HepG2 (cell line): Measurements from ENCODE around the gene ZNF433. TPM values are rescaled to one million over a fixed set of nuclear protein-coding genes. Genes with fewer than 3 reads are reported as not detected.

Experiments used
- ATAC-seq: fragments of 200-7000 bp; cut with Tn5 transposase; 3 replicates; pipeline ENCODE4 v1.9.1; 2020; ENCODE audit warnings: mild to moderate bottlenecking, moderate library complexity
- BruUV-seq: library from RNA; stranded (reverse); fragments of 400-500 nt; replicated peaks from 2 replicates; lab custom pipeline; 2021; lab: Mats Ljungman, UMichigan
- CTCF ChIA-PET: fragments of 300-600 bp; formaldehyde crosslinking; extraction: SDS; loops from one replicate; lab custom pipeline; 2021; ENCODE audit warnings: low total read pairs, inconsistent platforms, low intra/inter-chr PET ratio; lab: Yijun Ruan, JAX
- POLR2A ChIA-PET: fragments of 350-600 bp; sonication (Branson Sonifier 250); formaldehyde crosslinking; loops from one replicate; lab custom pipeline; 2020; ENCODE audit warnings: antibody characterized with exemption, inconsistent platforms; lab: Yijun Ruan, JAX
- DNase-seq: peaks from one replicate; pipeline ENCODE4 v3.0.0-alpha.2; 2015; ENCODE audit warnings: low spot score
- FAIRE-seq: peaks from 3 replicates; lab custom pipeline; 2011; peaks lifted over from hg19 to GRCh38; lab: Jason Lieb, UNC
- H2AFZ ChIP-seq: one replicate; pipeline ENCODE4 v1.6.1; 2011; ENCODE audit warnings: low read length, inconsistent platforms
- H3K27ac ChIP-seq: fragments of 300-600 bp; 3 replicates; pipeline ENCODE4 v1.8.0; 2011; ENCODE audit warnings: mixed run types, mild to moderate bottlenecking, mixed read lengths, low read length, inconsistent platforms; ENCODE audit not compliant: insufficient read depth; ENCODE audit errors: extremely low read length
- H3K27me3 ChIP-seq, 2 experiments: fragments of 200-600 bp in 1 of 2; 2 replicates in 1 of 2; 3 replicates in 1 of 2; pipeline versions ENCODE4 v1.6.0 to v1.8.0; 2011; ENCODE audit warnings: low read length in 2 of 2, mild to moderate bottlenecking in 2 of 2, moderate library complexity in 2 of 2, inconsistent platforms in 1 of 2; ENCODE audit not compliant: insufficient read depth in 2 of 2, control insufficient read depth in 1 of 2
- H3K36me3 ChIP-seq, 2 experiments: fragments of 200-600 bp in 1 of 2; replicated peaks in 1 of 2; 2 replicates in 1 of 2; 3 replicates in 1 of 2; pipeline versions ENCODE4 v1.5.1 to v1.8.0; 2011; ENCODE audit warnings: low read length in 2 of 2, inconsistent platforms in 1 of 2; ENCODE audit not compliant: insufficient read depth in 2 of 2, control insufficient read depth in 1 of 2
- H3K4me1 ChIP-seq: 2 replicates; pipeline ENCODE4 v1.5.1; 2012; ENCODE audit warnings: low read length, inconsistent platforms; ENCODE audit not compliant: insufficient read depth
- H3K4me2 ChIP-seq: 2 replicates; pipeline ENCODE4 v1.6.0; 2011; ENCODE audit warnings: low read depth, low read length, inconsistent platforms
- H3K4me3 ChIP-seq, 3 experiments: fragments of 200-600 bp in 1 of 3; sonication (generic), shearing (Covaris generic) in 1 of 3; replicated peaks in 1 of 3; 2 replicates each; pipeline ENCODE4 v1.5.1; 2011 to 2016; ENCODE audit warnings: low read length in 3 of 3, inconsistent platforms in 2 of 3, low read depth in 2 of 3, mild to moderate bottlenecking in 2 of 3, control low read depth in 1 of 3, mixed read lengths in 1 of 3; ENCODE audit not compliant: insufficient read depth in 1 of 3
- H3K79me2 ChIP-seq: one replicate; pipeline ENCODE4 v1.6.1; 2011; ENCODE audit warnings: low read length, inconsistent platforms; ENCODE audit not compliant: insufficient read depth
- H3K9ac ChIP-seq: 2 replicates; pipeline ENCODE4 v1.6.0; 2011; ENCODE audit warnings: mild to moderate bottlenecking, low read depth, low read length, inconsistent platforms; ENCODE audit not compliant: insufficient read depth
- H3K9me3 ChIP-seq: 2 replicates; pipeline ENCODE4 v1.5.1; 2012; ENCODE audit warnings: mild to moderate bottlenecking, low read length
- H4K20me1 ChIP-seq: 2 replicates; pipeline ENCODE4 v1.6.0; 2011; ENCODE audit warnings: inconsistent platforms, mild to moderate bottlenecking, low read length, moderate library complexity; ENCODE audit not compliant: insufficient read depth
- ATF7-NPFF ChIP-seq: sonication (generic); formaldehyde crosslinking; IDR thresholded peaks from 2 replicates; pipeline ENCODE4 v1.8.1; 2023; ENCODE audit warnings: mild to moderate bottlenecking, low read depth, missing genetic modification reagents, moderate library complexity
- DR1 ChIP-seq: sonication (generic); formaldehyde crosslinking; IDR thresholded peaks from 2 replicates; pipeline ENCODE4 v1.8.0; 2021; ENCODE audit warnings: mild to moderate bottlenecking, missing genetic modification reagents, inconsistent platforms
- GLMP ChIP-seq: sonication (generic); formaldehyde crosslinking; IDR thresholded peaks from 2 replicates; pipeline ENCODE4 v1.9.0; 2021; ENCODE audit warnings: missing genetic modification reagents, mild to moderate bottlenecking, borderline replicate concordance
- KDM3A ChIP-seq: IDR thresholded peaks from 2 replicates; pipeline ENCODE4 v1.6.1; 2018; ENCODE audit warnings: low read depth, missing compliant biosample characterization
- KMT2A ChIP-seq: sonication (generic); formaldehyde crosslinking; IDR thresholded peaks from 2 replicates; pipeline ENCODE4 v1.4.0; 2020; ENCODE audit warnings: missing genetic modification reagents
- MAZ ChIP-seq, 2 experiments: sonication (generic) in 1 of 2; formaldehyde crosslinking in 1 of 2; IDR thresholded peaks; 2 replicates each; pipeline versions ENCODE4 v1.5.0 to v1.6.1; 2012 to 2020; ENCODE audit warnings: low read depth in 2 of 2, mild to moderate bottlenecking in 2 of 2, borderline replicate concordance in 1 of 2, improper control_type of control experiment in 1 of 2, low read length in 1 of 2, missing genetic modification reagents in 1 of 2, moderate library complexity in 1 of 2
- NFKB2 ChIP-seq: sonication (generic); formaldehyde crosslinking; IDR thresholded peaks from 2 replicates; pipeline ENCODE4 v1.4.0; 2020; ENCODE audit warnings: missing genetic modification reagents, borderline replicate concordance
- PITX1 ChIP-seq: sonication (generic); formaldehyde crosslinking; IDR thresholded peaks from 2 replicates; pipeline ENCODE4 v1.5.1; 2020; ENCODE audit warnings: mild to moderate bottlenecking, missing genetic modification reagents
- RFXAP ChIP-seq: sonication (generic); formaldehyde crosslinking; IDR thresholded peaks from 2 replicates; pipeline ENCODE4 v1.4.0; 2020; ENCODE audit warnings: missing genetic modification reagents, borderline replicate concordance
- ZBTB46 ChIP-seq: sonication (generic); formaldehyde crosslinking; IDR thresholded peaks from 2 replicates; pipeline ENCODE4 v1.4.0; 2020; ENCODE audit warnings: mild to moderate bottlenecking, missing genetic modification reagents, borderline replicate concordance
- ZNF225 ChIP-seq: sonication (generic); formaldehyde crosslinking; IDR thresholded peaks from 2 replicates; pipeline ENCODE4 v1.4.0; 2020; ENCODE audit warnings: mild to moderate bottlenecking, missing genetic modification reagents
- ZNF501 ChIP-seq: sonication (generic); formaldehyde crosslinking; IDR thresholded peaks from 2 replicates; pipeline ENCODE4 v1.5.1; 2020; ENCODE audit warnings: mild to moderate bottlenecking, moderate library complexity, missing genetic modification reagents
- ZNF770 ChIP-seq: sonication (generic); formaldehyde crosslinking; IDR thresholded peaks from 2 replicates; pipeline ENCODE4 v1.5.0; 2020; ENCODE audit warnings: mild to moderate bottlenecking, missing genetic modification reagents
- ZNF773 ChIP-seq: sonication (generic); formaldehyde crosslinking; IDR thresholded peaks from 2 replicates; pipeline ENCODE4 v1.4.0; 2020; ENCODE audit warnings: missing genetic modification reagents, borderline replicate concordance
- WGBS: methylation state at CpG from one replicate; pipeline ENCODE4 v1.1.6; 2017; ENCODE audit warnings: low lambda C conversion rate; 5-methylcytosine and 5-hydroxymethylcytosine counted together
- in situ Hi-C: cut with HindIII; loops from 2 replicates; pipeline ENCODE4 v1.10.0; 2017; ENCODE audit warnings: low pct_unique_long_range_greater_than_20kb; ENCODE audit not compliant: extremely low pct_ligation_motif_present
- intact Hi-C: fragments of 100-400 bp; cut with micrococcal nuclease; formaldehyde crosslinking; loops from one replicate; pipeline ENCODE4 v1.10.0; 2022; ENCODE audit not compliant: unreplicated experiment
- polyA plus RNA-seq, 8 experiments: library from polyadenylated mRNA; depleted of rRNA in 3 of 8; stranded (reverse) in 7 of 8; unstranded in 1 of 8; fragments of >200 nt; fragmentation: Illumina TruSeq in 4 of 8; extraction: Trizol in 4 of 8; gene quantifications; 2 replicates each; pipeline versions ENCODE4 v1.2.1 to v1.2.3, GENCODE V29; 2011 to 2016; ENCODE audit warnings: low read depth in 4 of 8, missing spikeins in 1 of 8, mixed read lengths in 1 of 8; ENCODE audit not compliant: insufficient read depth in 1 of 8
- total RNA-seq, 5 experiments: library from RNA; depleted of rRNA; stranded (reverse); fragments of >200 nt; fragmentation: Illumina TruSeq; extraction: Trizol; gene quantifications; 2 replicates each; pipeline ENCODE4 v1.2.3, GENCODE V29; 2016; ENCODE audit warnings: low read depth in 1 of 5

The ZNF433 gene
- total and polyA plus RNA-seq, 2 of the 13 experiments (the other 11 are each of a cell fraction or from before 2014, with no cell fraction given), result 1.8 to 4.9 TPM

GRCh38 chr19:12075538-12076139 lies 40.2 kb upstream of the ZNF433 start (continued):
- TF ChIP-seq ZBTB46 (no peak), ZNF773 (no peak), ATF7-NPFF (no peak)

- peak within 1 kb of the TSS; percentile 64 for H3K9ac ChIP-seq
- intact Hi-C loops (no loop called here), in situ Hi-C loops (no loop called here)
- H3K27ac ChIP-seq, result peak within 1 kb of the TSS; percentile 65
- peak; percentile 83 for ATAC-seq
- peaks cover 28% of the 10 kb centered on the region for H3K4me1 ChIP-seq
- FAIRE-seq, result no peak
- DNase-seq, result peak; percentile 82
- no peaks in the 10 kb centered on the region for H3K36me3 ChIP-seq
- H3K4me3 ChIP-seq, result peak within 1 kb of the TSS; percentile 59 to 71 (median 67); a peak in 5 of 6 replicates
- H2AFZ ChIP-seq, result no peak within 1 kb of the TSS
- H3K27me3 ChIP-seq, result no peaks in the 10 kb centered on the region; a peak in 1 of 5 replicates
- peaks cover 4% of the 10 kb centered on the region for H3K79me2 ChIP-seq
- H3K9me3 ChIP-seq, result no peaks in the 10 kb centered on the region
- POLR2A ChIA-PET, result interaction anchor here (0.8 to 1.6 kb wide), 2 partner anchors 12 to 16 kb away, joined by 3 read pairs; no protein-coding TSS in a partner anchor
- CTCF ChIA-PET, result no interaction called here
- 44% methylated on average over 42 of the region's 66 CpGs for WGBS
- H3K4me2 ChIP-seq, result peak within 1 kb of the TSS; percentile 68
- no peaks in the 10 kb centered on the region for H4K20me1 ChIP-seq
- TSS peak; percentile 89 for BruUV-seq
- TF ChIP-seq PITX1 (CRISPR knock-in tag) (0 out of 2 replicates have a peak, but pooled peaks have one; percentile 33), ZNF770 (CRISPR knock-in tag) (peak; percentile 41; the same call in 1 of the 2 replicates), KDM3A (CRISPR knock-in tag) (no peak), DR1 (CRISPR knock-in tag) (peak; percentile 55; the same call in 1 of the 2 replicates), KMT2A (CRISPR knock-in tag) (peak; percentile 33; the same call in 1 of the 2 replicates), ZNF501 (CRISPR knock-in tag) (0 out of 2 replicates have a peak, but pooled peaks have one; percentile 27), MAZ (IDR thresholded peaks at IDR 0.05; ENCODE audit: borderline replicate concordance, low read depth, low read length) (0 out of 2 replicates have a peak, but pooled peaks have one; percentile 19), MAZ (CRISPR knock-in tag; IDR thresholded peaks at IDR 0.05; ENCODE audit: low read depth) (peak; percentile 77; the same call in 1 of the 2 replicates), ZNF225 (CRISPR knock-in tag) (peak; percentile 46; the same call in 1 of the 2 replicates), NFKB2 (CRISPR knock-in tag) (peak; percentile 74; the same call in 1 of the 2 replicates), RFXAP (peak; percentile 49; the same call in 1 of the 2 replicates), GLMP (CRISPR knock-in tag) (no peak)
These were observed 29.4 kb upstream of the ZNF433 start, which contains the start of gene ZNF844 for GRCh38 chr19:12064590-12065538. Gene ZNF844 (plus strand): TSS chr19:12064731. CDS start chr19:12064874, 143 bp downstream.
